GM21576 (cell line): ENCODE measurements around the gene XPNPEP1.

Experiments used
- ATAC-seq: cut with Tn5 transposase; IDR thresholded peaks from one replicate; pipeline ENCODE4 v1.9.1; 2021; ENCODE audit warnings: mild to moderate bottlenecking, moderate library complexity; ENCODE audit not compliant: unreplicated experiment

The XPNPEP1 gene

DNA sequence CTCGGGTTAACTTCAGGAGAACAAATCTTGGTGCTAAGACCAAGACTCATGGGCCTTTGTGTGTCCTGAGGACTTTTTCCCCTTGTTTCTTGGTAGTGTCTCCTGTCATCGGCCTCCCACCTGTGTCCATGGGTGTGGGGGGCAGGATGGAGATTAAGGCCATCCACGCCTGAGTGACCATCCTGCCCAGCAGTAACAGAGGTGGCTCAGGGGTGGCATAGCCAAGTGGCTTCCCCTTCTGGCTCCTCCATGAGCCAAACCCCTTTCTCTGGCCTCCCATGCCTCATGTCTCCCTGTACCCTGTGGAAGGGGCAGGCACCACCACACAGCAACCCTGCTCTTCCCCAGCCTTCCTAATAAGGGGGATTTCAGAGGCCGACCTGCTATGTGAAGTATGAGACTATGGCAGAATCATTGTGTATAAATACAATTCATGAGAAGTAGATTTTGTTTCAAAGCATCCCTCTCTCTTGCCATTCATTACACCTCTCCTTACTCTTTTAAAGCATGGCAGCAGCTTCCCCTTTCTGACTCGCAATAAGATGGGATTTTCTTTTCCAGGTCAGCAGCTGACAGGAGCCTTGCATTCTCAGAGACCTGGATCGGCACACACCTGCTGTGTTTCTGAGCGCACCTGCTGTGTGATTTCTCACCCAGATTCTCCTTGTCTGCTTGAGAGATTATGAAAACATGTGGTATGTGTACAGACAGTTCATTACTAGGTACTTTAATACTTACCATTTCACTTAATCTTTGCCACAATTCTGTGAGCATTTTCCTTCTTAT lies 102.5 kb downstream of the XPNPEP1 start:
- no peak for ATAC-seq

- ATAC-seq, result no peak
These were observed 103.5 kb downstream of the XPNPEP1 start for GRCh38 chr10:109819807-109820206.
